ENCODE results near the gene KRT79.

The KRT79 gene

DNA sequence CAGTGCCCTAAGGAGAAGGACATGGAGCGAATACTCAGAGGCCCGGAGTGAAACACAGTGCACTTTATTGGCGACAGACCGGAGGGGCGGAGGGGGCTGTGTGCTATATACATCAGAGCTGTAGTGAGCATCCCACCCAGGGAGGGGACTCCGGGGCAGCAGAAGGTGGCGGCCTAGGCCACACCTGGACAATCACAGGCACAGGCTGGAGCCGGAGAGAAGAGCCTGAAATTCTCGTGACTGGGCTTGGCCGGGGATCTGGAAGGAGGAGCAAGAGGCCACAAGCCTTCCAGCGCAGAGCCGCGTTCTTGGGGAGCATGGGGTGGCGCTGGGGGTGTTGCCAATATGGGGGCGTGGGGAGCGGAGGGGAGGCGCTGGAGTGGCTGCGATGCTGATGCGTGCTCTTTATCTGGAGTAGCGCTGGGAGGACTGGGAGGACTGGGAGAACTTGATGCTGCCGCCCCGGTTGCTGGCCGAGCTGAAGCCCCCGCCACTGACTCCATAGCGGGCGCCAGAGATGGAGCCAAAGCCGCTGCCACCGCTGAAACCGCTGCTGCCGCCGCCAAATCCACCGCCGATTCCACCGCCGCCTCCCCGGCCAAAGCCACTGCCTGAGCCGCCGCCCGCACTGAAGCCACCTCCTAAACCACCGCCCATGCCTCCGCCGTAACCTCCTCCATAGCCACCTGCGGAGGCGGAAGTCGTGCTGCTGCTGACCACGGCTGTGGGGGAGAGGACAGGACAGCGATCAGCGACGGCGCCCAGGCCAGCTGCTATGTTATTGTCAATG is 44.3 kb downstream of the KRT79 start:
- DNase-seq (ENCODE audit: low spot score), result no peak

DNA sequence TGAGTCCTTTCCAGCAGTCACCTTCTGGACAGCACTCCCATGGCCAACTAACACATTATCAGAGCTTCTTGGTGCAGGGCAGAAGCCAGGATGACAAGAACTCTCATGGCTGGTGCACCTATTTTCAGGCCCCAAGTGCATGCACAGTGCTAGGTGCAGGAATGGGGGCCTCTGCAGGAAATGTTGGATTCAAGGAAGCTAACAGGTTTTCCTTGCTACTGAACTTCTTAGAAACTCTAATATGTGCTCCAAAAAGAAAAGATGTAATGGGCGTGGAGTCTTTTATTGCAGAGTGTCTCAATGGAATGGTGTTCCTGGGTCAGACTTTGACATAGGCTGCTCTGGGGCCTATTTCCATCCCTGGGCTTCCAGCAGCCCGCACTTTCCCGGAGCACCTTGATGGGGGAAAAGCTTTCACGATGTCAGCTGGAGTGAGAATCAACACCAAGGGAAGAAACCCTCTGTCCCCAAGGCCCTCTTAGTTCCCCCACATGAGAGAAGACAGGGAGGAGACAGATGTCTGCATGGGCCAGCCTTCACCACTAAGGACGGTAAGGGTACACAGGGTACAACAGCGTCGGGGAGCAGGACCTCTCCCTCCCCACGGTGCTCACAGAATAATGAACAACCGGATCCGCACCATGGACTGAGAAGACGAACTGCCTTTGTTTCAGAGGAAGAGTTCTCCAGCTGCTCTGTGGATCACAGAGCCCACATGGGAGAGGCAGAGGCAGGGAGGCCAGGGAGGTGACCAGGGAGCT is 45.1 kb downstream of the KRT79 start:
- DNase-seq (ENCODE audit: low spot score), result no peak

DNA sequence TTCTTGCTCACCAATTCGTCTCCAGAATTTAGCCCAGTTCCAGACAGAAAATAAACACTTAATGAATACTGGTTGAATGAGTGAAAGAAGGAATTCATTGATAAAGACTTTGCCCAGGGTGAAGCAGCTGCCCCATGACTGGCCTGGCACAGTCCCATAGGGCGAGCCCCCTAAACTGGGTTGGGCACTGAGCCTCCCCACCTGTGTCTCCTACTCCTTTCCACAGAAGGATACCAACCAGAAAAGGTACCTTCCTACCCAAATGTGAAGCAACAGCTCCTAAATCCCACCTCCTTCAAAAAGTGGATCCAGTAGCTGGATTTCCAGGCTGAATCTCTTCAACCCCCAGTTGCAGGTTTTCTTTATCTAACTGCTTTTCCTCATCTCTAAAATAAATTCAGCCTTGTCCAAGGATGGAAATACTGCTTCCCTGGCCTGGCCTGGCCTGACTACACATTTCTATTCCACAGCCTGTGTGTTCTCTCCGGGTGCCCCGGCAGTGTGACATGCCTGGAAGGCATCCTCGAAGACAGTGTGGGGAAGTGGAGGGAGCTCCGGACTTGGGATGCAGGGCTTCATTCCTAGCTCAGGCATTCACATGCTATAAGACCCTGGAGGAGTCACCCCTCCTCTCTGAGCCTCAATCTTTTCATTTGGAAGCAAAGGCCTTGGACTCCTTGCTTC is 45.8 kb downstream of the KRT79 start:
- no peak for DNase-seq (ENCODE audit: low spot score)

DNA sequence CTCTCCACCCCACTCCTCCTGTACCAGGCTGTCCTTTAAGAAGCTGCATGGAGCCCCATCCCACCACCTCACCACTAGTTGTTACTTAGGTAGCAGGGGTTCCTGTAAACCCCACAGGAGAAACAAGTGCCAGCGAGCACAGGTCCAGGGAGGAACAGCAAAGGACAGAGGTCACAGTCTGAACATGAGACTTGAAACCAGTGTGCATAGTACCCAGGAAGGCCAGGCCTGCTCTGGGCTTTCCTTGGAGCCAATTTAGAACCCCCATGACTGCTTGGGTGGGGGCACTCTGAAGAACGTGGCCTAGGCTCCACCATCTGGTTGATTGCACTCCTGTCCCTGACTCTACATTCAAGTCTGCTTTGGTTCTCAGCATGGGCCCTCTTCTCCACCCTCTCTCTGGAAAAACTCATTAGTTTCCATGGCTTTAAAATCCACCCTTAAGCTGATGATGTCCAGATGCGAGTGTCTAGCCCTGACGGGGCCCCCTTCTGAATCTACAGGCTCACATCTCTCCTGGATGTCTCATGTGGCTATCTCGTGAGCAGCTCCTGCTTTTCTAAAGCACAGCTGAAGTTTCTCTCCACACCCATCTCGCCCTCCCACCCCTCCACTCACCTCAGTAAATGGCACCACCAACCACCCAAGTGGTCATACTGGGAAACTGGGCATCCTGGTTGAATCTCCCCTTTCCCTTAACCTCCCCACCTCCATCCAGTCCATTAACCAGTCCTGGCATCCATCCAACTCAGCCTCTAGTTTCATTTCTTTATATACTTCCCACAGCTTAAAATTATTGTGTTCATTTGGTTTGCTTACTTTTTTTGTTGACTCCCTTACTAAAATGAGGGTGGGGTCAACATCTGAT is 46.6 kb downstream of the KRT79 start:
- DNase-seq (ENCODE audit: low spot score), result no peak

DNA sequence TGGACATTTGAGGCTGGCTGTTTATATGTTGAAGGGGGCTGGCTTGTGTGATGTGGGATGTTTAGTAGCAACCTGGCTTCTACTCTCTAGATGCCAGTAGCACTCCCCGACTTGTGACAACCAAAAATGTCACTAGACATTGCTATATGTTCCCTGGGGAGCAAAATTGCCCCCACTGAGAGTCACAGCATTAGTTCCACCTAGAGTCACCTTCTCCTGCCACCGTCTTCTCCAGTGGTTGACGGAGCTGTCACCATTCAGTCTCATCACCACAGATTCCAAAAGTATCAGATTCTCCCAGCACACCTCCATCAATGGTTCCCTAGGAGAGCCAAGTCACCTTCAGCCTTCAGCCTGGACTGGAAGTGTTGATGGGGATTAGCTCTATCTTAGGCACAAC is 49.2 kb downstream of the KRT79 start:
- no peak for DNase-seq (ENCODE audit: low spot score)

DNA sequence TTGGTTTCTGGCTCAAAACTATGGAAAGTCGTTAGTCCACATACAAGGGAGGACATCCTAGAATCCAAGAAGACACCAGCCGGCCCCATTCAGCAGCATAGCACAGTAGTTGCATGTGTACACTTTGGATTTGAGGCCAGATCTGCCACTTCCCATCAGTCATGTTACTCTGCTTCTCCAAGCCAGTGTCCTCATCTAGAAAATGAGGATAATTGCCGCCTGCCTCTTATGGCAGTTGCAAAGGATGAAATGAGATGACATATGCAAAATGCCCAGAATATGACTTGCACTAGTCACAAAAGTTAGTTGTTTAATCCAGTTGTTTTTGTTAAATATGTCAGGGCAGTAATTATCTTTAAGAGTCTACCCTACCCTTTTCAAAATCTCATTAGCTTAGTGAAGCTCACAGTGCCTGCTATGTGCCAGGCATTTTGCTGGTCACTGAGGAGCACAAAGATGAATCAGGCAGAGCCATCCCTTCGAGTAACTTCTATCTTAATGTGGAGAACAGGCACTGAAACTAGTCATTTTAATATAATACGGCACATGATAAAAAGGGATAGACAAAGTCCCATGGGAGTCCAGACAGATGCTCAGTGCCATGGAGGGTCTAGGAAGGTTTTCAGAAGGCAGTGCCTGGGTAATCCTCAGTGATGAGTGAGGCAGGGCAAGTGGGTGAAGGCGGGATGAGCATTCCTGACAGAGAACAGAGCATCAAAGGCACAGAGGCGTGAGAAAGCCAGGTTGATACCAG is 50.4 kb downstream of the KRT79 start:
- no peak for DNase-seq (ENCODE audit: low spot score)

DNA sequence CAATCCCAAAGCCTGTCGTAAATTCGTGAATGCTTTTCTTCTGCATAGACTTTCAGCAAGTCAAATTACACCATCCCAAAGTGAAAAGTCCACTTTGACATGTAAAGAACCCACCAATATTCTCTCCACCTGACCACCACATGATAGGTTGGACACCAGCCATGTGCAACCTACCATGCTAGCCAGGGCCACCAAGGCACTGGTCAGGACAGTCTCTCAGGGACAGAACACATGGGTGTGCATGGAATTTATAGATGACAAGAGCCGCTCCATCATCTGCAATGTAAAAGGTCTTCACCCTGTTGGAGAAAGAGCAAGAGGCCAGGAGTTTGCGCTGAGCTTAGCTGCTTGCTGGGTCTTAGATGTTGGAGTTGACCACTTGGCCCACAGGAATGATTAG is 51.6 kb downstream of the KRT79 start:
- no peak for DNase-seq (ENCODE audit: low spot score)

DNA sequence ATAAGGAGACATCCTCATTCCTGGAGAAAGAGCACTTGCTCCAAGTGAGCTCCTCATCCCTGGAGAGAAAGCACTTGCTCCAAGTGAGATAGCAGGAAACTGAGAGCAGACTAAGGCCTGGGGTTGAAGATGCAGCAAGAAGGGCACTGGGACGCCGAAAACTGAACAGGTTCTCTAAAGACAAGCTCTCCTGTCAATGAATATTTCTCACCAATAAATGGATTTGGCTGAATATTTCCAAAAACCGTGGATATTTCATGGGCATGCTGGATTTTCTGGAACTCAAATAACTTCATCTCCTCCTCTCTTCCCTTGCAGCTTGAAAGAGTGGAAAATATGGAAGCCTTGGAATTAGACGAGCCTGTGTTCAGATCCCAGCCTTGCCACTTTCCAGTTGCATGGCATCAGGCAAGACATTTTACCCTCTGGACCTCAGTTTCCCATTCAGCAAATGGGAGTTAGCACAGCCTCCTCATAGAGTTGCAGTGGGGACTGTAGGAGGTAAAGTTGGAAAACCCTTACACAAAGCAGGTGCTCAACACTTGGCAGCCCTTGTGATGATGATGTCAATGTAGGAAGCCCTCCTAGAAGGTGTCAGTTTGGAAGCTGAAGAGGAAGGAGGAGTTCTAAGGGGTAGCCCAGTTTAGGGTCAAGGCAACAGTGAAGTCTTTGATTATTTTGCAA is 52.6 kb downstream of the KRT79 start:
- DNase-seq (ENCODE audit: low spot score), result no peak

DNA sequence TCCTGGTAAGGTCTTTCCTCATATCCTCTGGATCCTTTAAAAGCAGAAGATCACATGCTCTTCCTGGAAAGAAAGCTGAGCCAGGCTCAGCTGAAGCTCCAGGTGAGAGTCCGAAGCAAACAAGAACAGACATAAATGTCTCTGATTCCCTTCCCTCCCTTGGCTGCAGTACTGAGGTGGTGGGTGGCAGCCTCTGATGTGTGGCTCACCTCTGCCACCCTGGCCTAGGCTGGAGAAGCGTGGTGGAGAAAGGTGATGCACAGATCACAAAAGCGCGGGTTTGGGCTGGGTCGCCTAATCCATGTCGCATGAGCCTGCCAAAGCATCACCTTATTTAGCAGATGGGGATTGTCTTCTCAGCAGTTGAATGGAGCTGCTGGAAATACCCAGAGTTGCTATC is 54.2 kb downstream of the KRT79 start:
- no peak for DNase-seq (ENCODE audit: low spot score)

DNA sequence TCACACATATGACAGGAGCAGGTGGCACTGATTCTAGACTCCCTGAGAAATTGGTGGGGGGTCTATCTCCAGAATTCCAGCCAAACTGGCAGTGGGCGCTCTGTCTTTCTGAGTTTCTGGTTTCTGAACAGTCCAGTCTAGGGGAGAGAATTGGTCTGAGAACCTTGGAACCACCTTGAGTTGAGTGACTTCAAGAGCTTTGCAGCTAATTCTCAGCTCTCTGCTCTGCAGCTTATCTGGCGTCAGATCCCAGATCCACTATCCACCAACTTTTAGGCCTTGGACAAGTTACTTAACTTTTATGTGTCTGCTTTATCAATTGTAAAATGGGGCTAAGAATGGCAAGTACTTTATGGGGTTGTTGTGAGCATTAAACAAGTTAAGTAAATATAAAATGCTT is 55.3 kb downstream of the KRT79 start:
- DNase-seq (ENCODE audit: low spot score), result no peak

DNA sequence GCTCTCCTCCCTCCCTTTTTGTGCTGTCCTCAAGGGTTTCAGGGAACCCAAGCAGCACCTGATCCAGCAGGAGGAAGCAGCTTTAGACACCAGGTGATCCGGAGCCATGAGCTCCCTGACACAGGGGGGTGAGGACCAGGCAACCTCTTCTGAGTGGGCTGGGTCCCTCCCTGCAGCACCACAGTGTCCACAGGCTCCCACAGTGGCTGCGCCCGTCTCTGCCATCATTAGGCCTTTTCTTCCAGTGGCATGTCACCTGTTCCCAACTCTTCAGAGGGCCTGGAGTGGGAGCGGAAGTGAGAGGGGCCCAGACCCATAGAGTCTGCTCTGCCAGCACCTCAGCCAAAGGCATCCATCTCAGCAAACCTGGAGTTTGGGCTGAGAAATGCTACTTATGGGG is 56.5 kb downstream of the KRT79 start:
- no peak for DNase-seq (ENCODE audit: low spot score)

DNA sequence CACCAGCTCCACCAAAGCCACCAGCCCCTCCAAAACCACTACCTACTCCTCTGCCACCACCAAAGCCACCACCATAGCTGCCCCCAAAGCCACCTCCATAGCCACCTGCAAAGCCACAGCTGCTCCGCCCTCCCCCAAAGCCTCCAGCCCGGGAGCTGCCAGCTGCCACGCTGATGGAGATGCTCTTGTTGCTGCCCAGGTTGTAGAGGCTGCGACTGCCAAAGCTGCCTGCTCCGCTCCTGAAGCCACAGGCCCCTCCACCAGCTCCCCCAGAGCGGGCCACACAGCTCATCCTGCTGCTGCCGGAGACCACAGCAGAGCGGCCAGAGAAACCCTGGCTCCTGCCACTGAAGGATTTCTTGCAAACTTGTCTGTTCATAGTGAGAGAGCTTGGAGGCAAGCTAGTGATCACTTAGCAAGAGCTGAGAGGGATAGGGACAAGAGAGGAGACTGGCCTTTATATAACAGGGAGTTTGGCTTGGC is 57.2 kb downstream of the KRT79 start, which contains the start of gene KRT76:
Gene KRT76 (minus strand): TSS at position 433 of the 483 bp plus-strand sequence. CDS start 54 bp downstream, at position 379.
- DNase-seq (ENCODE audit: low spot score), result no peak

DNA sequence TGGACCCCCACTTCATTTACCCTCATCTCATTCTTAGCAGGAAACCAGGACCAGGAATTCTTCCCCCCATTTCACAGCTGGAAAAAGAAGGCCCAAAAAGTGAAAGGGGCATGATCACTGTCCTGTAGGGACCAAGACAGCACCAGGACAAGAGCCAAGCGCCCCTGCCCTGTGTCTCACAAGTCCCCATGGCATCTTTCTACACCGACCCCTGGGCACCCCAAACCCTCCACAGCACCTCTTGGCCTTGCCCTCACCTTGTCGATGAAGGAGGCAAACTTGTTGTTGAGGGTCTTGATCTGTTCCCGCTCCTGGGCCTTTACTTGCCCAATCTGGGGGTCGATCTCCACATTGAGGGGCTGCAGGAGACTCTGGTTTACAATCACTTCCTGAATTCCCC is 57.7 kb downstream of the KRT79 start:
- DNase-seq (ENCODE audit: low spot score), result no peak

DNA sequence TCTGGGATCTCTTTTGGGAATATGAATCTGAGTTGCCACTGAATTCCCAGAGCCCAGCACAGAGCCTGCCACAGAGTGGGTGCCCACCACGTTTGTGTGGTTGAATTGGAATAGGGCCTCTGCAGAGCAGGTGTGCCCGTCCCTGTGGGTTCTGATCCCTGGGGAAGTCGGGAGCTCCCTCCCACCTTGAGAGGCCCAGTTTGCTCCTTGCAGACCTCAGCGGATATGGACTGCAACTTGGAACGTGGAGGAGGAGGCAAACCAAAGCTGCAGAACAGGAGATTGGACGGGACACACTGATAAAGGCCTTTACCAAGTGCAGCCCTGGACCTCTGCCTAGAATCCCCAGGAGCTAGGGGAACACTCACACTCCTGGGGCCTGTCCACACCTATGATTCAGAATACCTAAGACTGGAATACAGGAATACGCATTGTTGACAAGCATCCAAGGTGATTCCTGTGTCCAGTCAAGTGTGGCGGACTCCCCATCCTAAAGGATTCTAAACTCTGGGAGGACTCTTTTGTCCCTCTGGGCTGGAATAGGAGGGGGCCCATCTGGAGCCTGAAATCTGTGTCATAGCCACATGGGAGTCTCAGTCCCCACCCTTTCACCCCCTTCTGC is 59.4 kb downstream of the KRT79 start:
- DNase-seq (ENCODE audit: low spot score), result no peak

DNA sequence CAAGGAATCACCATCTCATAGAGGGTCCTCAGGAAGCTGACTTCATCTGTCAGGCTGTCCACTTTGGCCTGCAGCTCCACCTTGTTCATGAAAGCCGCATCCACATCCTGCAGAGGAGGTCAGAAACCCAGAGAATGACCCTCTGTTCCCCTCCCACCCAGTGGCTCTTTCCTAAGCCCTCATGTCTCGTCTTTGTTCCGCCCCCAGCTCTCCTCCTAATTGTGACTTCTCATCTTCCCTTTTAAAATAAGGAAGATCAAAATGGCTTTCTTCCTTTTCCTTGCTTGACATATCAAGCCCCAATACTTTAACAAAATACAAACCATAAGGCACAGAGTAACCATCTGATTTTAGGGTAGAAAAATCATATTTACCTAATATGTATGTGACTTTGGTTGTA is 61.3 kb downstream of the KRT79 start:
- DNase-seq (ENCODE audit: low spot score), result no peak

DNA sequence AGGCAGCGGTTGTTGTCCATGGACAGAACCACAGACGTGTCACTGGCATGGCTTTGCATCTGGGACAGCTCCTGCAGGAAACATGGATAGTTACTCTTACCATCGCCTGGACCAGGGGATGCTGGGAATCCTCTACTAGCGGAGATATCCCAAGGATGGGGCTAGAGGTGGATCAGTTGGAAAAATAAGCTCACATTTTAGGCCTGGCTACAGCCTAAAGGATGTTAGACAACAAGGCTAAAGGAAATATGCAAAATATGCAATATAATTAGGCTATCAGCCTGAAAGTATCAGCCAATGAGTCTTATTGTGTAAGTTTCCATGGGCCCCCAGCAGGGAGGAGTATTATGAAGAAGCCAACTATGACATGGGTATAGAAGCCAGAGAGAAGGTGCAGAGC is 61.9 kb downstream of the KRT79 start:
- no peak for DNase-seq (ENCODE audit: low spot score)

DNA sequence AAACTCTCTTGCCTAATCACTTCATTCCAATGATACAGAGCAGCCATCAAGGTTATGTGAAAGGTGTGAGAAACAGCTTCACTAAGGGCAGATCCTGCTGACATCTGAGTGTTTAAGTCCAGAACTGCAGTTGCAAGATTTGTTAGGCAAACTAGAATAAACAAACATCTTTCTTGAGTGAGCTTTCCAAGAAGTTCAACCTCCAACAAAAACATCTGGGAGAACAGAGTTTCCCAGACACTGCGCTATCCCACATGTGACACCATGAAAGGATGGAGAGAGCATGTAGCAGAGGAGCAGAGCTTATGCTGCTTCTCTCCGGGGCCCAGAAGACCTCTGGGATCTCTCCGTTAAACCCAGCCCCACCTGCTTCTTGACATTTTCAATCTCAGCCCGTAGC is 62.6 kb downstream of the KRT79 start:
- DNase-seq (ENCODE audit: low spot score), result no peak
